Esophagus mucosa (tissue), 1 donor: ENCODE data around the gene LCAT. TPM values are rescaled to one million over a fixed set of nuclear protein-coding genes. Genes with fewer than 3 reads are reported as not detected.
A peak's percentile ranks its signal among the peaks of the same experiment; 100 is the strongest.
"Not testable (repeated sequence)": the region's sequence is repeated elsewhere in the genome, so short reads cannot be mapped to it uniquely, and the experiment has no call there.

Experiments used
- ATAC-seq: fragments of 200-7000 bp; cut with Tn5 transposase; one replicate; pipeline ENCODE4 v1.9.1; 2020
- total RNA-seq: library from RNA; stranded (reverse); gene quantifications from one replicate; pipeline ENCODE4 v1.2.4, GENCODE V29; 2023
- donor health status: DM: yes; HTN: yes; CAD: no.

The LCAT gene
- total RNA-seq, 1 donor from 2014 or later, result 4.1 TPM

DNA sequence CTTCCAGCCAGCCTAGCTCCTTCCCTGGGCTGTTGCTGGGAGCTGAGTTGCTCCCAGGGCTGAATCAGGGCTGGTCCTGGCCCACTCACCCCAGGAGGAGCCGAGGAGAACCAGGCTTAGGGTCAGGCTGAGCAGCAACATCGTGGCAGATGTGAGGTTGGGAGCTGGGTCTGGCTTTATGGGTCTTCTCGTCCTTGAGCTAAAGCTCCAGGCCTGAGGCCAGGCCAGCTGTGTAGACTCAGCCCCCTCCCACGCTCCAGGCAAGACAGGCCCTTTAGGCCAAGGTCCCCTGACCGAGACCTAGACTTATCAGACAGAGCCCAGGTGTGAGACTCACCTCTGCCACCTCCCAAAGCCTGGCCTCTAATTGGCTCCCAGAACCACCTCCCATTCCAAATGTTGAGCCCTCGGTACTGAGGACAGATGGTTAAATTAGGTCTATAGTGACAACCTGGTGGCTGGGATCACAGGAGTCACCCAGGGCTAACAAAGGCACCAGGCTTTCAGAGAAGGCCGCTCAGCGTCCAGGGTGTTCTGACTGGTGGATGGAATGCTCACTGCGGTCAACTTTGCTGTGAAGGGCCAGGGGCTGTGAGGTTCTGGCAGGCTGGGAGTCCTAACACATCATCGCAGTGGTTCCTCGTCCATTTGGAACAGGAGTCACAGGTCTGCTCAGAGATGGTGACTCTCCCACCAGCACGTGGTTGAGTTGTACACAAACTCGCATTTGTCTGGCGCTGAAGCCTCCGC, 12.0 kb downstream of the LCAT start, which contains the start of gene CTRL:
TSS of gene CTRL (minus strand) at position 151 of the 750 bp plus-strand sequence. CDS start at position 141, 10 bp downstream.
- ATAC-seq, result no peak

DNA sequence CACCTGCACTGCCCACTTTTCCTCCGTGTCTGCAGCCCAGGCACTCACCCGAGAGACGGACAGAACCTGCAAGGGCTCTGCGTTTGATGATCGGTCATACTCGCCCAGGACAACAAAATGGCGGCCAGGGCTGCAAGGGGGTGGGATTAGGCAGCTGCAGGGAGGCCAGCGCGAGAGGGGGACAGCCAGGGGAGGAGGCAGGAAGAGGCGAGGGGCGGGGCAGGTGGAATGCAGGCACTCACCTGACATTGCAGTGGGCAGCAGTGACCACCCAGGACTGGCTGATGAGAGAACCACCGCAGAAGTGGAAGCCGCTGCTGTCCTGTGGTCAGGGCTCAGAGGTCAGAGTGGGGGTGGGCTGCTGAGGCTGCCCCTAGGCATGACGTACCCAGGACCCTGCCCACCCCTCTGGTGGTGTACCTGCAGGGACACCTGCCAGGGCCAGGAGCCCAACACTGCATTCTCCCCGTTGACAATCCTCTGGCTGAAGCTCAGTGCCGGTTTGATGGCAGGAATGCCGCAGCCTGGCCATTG, 13.2 kb downstream of the LCAT start:
- no peak for ATAC-seq

DNA sequence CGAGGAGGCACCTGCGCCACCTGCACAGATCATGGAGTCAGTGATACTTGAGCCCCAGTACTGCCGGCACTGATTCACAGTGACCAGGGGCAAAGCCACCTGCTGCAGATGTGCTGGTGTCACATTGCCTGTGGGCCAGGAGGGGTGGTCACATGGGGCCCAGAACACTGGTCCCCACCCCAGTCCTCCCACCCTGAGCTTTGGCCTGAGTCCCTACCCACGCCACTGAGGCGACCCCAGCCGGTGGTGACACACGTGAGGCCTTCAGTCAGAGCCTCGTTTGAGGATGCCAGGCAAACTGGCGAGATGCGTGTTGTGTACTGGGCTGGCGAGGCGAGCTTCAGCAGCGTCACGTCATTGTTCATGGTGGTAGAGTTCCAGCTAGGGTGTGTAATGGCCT, 13.7 kb downstream of the LCAT start:
- ATAC-seq, result no peak

DNA sequence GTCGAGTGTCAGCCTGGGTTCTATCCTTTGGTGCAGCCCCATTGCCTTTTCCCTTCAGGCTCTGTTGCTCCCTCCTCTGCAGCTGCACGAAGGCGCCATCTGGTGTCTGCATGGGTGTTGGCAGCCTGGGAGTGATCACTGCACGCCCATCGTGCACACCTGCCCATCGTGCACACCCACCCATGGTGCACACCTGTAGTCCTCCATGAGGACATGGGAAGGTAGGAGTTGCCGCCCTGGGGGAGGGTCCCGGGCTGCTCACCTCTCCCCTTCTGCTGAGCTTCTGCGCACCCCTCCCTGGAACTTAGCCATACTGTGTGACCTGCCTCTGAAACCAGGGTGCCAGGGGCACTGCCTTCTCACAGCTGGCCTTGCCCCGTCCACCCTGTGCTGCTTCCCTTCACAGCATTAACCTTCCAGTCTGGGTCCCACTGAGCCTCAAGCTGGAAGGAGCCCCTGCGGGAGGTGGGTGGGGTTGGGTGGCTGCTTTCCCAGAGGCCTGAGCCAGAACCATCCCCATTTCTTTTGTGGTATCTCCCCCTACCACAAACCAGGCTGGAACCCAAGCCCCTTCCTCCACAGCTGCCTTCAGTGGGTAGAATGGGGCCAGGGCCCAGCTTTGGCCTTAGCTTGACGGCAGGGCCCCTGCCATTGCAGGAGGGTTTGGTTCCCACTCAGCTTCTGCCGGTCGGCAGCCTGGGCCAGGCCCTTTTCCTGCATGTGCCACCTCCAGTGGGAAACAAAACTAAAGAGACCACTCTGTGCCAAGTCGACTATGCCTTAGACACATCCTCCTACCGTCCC, 15.2 kb downstream of the LCAT start:
- ATAC-seq, result peak; percentile 59

DNA sequence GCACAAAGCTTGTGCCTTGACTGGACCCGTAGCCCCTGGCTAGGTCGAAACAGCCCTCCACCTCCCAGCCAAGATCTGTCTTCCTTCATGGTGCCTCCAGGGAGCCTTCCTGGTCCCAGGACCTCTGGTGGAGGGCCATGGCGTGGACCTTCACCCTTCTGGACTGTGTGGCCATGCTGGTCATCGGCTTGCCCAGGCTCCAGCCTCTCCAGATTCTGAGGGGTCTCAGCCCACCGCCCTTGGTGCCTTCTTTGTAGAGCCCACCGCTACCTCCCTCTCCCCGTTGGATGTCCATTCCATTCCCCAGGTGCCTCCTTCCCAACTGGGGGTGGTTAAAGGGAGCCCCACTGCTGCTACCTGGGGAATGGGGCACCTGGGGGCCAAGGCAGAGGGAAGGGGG, 15.8 kb downstream of the LCAT start:
- no peak for ATAC-seq

DNA sequence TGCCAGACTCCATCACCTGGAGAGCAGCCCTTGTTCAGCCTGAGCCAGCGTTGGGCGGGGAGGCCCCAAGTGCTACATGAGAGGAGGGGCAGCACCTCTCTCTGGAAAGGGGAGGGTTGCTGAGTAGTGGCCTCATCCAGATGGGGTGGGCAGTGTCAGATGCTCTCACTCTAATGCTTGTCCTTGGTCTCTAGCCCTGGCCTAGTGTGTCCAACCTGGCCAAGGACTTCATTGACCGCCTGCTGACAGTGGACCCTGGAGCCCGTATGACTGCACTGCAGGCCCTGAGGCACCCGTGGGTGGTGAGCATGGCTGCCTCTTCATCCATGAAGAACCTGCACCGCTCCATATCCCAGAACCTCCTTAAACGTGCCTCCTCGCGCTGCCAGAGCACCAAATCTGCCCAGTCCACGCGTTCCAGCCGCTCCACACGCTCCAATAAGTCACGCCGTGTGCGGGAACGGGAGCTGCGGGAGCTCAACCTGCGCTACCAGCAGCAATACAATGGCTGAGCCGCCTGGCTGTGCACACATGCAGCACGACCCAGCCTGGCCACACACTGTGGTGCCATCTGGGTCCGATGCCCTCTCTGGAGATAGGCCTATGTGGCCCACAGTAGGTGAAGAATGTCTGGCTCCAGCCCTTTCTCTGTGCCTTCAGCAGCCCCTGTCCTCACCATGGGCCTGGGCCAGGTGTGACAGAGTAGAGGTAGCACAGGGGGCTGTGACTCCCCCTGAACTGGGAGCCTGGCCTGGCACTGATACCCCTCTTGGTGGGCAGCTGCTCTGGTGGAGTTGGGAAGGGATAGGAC, 16.6 kb downstream of the LCAT start:
- no peak for ATAC-seq

DNA sequence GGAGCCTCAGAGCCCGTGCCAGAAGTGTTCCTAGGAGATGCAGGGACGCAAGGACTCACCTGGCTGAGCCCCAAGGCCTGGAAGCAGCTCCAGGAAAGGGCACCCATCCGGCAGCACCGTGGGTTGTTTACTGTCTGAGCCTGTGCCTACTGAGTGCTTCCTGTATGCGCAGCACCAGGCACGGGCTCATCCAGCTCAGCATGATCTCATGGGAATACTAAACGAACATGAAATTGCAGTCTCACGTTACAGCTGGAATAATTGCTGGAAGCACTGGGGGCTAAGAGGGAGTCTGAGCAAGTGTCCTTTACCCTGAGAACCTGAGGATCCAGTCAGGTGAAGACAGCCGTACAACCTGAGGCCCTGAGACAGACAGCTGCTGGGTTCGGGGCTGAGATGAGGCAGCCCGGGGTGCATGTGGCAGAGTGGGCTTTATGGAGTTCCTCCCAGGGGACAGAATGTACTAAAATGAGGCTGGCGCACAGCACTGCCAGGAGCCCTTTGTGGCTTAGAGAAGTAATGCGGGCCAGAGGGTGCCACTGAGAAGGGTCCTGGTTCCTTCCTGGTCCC, 17.7 kb downstream of the LCAT start:
- no peak for ATAC-seq

DNA sequence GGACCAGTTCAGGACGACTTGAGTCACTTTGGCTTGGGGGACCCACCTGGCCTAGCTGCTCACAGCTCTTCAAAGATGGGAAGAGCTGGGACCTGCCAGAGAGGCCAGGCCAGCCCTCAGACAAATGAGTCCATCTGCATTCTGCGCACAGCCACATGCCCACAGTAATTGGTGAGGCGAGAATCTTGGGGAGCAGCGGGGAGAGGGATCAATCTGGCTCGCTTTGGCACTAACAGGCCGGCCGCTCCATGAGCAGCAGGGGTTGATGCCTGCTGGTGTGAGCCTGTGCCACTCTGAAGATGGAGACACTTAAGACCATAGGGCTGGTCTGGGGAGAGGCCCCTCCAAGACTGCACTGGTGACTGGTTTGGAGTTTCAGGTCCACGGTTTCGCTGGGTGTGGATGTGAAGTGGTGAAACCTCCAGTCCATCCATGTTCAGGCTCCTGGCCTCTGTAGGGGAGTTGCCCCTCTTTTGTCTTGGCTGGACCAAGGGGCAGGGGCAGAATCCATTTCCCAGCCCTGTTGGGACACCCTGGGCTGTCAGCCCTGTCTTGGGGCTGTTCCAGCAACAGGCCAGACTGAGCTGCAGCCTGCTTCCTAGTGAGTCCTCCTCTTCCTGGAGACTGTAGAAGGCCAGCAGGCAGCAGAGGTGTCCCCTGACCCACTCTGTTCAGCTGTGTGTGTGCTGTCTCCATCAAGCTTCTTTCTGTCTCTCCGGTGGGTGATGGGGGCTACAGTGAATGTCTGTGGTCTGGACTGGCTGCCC, 19.6 kb downstream of the LCAT start:
- ATAC-seq, result no peak

DNA sequence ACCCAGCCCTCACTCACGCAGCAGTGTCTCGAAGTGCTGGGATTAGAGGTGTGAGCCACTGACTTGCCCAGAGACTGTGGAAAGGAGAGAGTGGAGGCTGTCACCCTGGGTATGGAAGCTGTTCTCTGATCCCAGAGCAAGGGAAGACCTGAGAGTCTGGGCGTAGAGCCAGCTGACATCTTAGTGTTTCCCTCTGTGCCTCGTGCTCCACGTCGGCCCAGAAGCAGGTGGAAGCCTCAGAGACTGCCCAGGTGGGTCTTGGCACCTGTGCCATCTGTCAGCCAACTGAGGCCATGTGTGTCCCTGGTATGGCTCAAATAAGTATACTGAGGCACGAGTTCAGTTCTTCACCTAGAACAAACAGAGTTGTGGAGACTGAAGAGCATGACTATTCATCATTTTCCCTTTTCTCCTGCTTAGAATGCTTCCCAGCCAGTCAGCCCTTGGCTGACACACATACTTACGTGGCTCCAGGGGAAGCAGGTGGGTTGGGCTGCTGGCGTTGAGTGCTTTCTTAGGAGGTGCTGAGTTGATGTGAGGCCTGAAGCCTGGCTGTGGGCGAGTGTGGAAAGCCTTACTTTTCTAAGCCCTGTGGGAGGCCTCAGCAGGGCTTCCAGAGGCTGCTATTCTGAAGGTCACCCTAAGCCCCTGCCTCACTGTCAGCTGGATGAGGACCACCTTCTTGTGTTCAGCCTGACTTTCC, 20.4 kb downstream of the LCAT start:
- ATAC-seq, result no peak

DNA sequence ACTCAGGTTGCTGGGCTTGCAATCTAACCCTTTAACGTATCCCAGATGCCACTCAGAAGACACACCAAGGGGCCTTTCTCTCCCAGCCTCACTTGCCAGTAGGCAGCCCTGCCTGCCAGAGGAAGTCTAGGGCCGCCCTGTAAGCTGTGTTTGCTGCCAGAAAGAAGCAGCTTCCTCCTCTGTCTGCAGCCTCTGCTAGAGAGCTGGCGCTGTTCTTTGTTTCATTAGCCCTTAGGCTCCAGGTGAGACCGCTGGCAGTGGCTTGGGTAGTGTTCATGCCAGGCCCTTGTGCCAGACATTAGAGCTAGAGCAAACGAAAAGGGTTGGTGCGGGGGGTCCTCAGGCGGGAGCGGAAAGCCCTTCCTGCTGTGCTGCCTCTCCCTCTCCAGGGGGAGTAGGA, 21.2 kb downstream of the LCAT start:
- peak; percentile 53 for ATAC-seq

DNA sequence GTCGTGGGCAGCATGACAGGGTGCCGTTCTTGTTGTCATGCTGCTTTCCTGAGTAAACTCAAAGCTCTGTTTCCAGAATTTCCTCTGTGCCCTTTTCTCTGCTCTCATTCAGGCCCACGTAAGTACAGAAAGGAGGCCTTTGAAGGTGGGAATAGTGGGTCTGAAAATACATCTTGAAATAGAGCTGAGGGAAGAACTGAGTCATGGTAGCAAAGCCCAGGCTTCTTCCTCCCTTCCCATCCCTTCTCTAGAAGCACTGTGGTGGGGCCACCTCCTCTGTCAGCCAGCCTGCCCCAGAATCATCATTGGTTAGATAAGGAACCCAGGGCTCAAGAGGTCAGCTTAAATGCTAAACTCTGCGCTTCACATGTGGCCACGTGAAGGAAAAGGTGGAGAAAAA, 21.7 kb downstream of the LCAT start:
- no peak for ATAC-seq

DNA sequence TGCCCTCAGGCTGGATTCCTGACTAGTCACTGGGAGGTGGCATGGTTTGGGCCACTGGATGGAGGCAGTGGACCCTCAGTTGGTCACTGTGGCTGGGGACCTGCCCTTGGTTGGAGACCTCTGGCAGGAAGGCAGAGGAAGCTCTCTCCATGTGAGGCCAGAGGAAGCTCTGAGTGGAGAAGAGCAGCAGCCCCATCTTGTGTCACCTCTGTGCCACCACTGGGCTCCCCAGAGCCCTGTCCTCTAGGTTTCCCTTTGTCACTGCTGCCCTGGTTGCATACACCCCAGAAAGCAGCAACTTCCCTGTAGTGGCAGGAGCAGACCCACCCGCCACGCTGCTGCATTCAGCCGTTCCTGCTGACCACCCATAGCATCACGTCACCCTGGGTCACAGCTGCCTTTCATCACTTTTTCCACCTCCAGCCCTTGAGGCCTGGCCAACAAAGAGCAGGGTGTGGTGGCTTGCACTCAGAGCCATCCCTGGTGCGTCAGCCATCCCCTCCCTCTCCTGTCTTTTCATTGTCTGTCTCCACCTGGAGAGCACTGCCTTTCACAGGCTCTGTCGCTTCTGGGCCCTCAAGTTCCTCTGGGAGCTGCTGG, 24.2 kb downstream of the LCAT start:
- ATAC-seq, result peak; percentile 49

DNA sequence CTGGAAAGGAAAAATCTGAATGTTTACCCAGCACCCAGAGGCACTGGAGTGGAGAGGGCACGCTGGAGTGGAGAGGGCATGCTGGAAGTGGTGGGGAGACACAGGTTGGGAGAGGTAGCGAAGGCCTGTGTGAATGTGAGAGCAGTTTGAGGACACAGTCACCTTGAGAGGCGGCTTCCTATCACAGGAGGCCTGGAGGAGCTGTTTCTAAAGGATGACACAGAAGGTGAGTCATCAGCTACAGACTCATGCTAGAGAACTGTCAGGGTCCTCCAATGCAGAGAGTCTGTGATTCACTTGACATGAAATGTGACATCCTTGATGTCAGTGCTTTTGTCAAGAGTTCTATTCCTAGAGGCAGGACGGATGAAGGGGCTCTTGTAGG, 26.1 kb downstream of the LCAT start:
- ATAC-seq, result peak; percentile 65

DNA sequence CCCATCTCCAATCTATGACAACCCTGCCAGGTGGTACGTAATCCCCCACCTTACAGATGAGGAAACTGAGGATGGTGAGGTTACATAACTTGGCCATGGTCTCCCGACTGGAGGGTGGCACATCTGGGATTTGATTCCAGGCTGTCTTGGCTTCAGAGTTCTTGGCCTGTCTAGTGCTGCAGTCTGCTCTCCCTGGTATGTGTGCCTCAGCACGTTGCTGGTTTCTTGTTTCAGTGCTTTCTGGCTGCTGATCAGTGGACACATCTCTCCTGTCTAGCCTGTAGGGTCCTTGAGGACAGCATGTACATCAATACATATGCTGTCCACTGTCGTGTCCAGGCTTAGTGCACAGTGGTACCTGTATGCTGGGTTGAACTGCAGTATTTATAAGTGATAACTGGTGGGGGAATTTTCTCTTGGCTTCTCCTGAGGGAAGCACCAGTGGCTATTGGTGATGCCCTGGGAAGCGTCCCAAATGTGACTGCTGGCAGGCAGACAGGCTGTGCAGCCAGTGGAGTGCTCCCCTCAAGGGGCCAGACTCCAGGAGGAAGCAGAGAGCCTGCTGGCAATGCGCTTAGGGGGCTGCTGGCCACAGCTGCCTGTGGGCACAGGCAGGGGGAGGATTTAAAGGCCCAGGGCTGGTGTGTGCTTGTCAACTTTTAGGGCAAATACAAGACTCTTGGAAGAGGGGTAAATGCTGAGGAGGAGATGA, 26.6 kb downstream of the LCAT start:
- ATAC-seq, result no peak

DNA sequence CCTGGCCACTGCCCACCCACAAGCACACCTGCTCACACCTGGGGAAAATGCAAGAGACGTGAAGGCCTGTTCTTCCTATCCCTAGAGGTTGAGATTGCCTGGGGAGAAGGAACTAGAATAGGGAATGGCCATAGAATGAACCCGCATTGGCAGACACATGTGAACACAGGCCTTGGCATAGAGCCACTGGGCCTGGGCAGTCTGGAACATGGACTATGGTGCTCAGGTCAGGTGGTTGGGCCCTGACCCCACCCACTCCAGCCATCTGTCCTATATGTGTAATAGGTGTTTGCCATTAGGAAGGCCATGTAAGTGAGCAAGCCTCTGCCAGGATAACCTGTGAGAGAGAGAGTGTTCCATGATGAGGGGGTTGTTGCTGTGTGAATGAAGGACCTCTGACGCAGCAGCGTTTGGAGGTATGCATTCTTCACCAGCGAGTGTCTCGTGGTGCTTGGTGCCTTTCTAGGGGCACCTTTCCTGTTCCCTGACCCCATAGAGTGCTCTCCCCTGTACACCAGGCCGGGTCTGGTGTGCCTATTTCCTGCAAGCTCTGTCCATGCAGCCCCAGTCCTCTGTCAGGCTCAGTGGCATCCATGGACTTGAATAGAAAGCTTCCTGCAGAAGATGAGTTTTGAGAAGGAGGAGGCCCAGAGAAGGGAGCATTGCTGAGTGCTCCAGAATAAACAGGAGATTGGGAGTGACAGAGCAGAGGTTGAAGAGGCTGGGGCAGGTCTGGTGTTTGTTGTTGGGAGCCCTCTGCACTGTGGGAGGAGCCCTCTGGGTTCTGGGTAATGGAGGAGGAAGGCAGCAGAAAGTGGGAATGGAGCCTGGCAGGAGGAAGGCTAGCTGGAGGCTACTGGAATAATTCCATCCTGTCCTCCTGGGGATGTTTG, 27.8 kb downstream of the LCAT start:
- no peak for ATAC-seq

DNA sequence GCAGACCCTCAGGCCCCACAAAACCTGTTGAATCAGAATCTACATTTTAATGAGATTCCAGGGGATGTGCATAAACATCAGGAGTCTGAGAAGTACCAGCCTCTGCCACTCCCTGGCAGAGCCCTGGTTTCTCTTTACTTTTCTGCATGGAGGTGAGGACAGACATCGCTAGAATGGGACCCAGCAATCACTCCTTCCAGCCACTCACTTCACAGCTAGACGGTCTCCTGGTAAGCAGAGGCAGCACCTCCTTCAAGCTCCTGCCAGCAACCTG, 28.5 kb downstream of the LCAT start:
- ATAC-seq, result not testable (repeated sequence)

DNA sequence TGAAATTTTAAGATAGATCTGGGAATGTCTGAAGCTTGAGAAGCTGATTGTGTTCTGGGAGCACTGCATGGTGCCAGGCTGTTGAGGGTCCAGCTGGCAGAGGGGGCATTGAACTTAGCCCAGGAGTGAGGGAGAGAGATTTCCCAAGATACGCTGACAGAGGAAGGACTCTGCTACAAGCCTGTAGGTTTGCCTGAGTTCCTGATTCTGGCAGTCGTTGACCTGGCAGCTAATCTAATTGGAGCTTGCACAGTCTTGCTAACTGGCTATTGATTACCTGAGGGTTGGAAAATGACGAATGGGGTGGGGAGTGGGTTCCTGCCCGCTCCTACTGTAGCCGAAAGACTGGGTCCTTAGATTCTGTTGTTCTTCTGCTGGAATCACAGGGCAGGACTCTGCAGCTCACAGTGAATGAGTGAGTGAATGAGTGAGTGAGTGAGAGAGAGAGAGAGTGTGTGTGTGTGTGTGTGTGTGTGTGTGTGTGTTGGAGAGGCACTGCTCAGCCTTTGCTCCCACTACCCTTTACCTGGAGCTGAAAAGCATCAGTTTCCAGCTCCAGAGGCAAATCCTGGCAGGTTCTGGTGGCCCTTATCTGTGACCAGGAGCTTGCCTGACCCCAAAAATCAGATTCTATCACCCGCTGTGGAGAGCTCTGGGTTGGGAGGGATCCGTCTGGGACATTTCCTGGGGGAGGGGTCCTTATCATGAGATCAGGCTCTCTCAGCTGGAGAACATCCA, 29.0 kb downstream of the LCAT start:
- no peak for ATAC-seq

DNA sequence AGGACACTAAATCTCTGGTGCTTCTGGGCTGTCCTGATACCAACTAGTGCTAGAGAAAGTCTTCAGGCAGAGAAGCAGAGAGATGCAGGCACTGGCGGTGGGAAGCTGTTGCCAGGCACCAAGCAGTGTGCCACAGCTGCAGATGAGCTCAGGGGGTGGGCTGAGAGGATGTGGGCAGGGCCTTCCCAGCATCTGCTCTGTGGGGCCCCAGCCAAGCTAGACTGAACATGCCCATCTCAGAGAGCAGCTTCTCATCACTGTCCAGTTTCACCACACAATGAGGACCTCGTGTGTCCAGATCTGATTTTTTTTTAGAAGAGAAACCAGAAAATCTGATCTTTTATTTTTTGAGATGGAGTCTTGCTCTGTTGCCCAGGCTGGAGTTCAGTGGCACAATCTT, 33.8 kb downstream of the LCAT start:
- ATAC-seq, result no peak
